Left renal cortex interstitium (tissue), 4 donors: ENCODE measurements around the gene C3. TPM values are rescaled to one million over a fixed set of nuclear protein-coding genes. Genes with fewer than 3 reads are reported as not detected.
"Not testable (repeated sequence)": the region's sequence is repeated elsewhere in the genome, so short reads cannot be mapped to it uniquely, and the experiment has no call there.

Experiments
- DNase-seq, 4 donors: peaks; one replicate each; pipeline ENCODE4 v3.0.0-alpha.2; 2013; ENCODE audit warnings: low read depth in 4 of 4, low spot score in 2 of 4, missing footprints in 1 of 4
- polyA plus RNA-seq, 4 donors: library from polyadenylated mRNA; unstranded; fragments of 120-200 nt; gene quantifications; one replicate each; pipeline ENCODE4 v1.2.1, GENCODE V29; 2013; ENCODE audit not compliant: insufficient read length in 4 of 4

The C3 gene
- polyA plus RNA-seq, 4 donors: 13.6 to 30.7 (median 22.1) TPM

GRCh38 chr19:6714749-6715555 lies 5.5 kb downstream of the C3 start:
- DNase-seq: no peak

- no peak for DNase-seq
Measured at GRCh38 chr19:6713773-6714692, 6.4 kb downstream of the C3 start.

- DNase-seq: no peak
Measured at GRCh38 chr19:6712692-6713670, 7.5 kb downstream of the C3 start.

GRCh38 chr19:6712231-6712630 lies 8.2 kb downstream of the C3 start:
- no peak for DNase-seq

- DNase-seq: no peak
Measured at GRCh38 chr19:6711605-6712004, 8.8 kb downstream of the C3 start.

- DNase-seq: no peak
Measured at GRCh38 chr19:6711078-6711361, 9.4 kb downstream of the C3 start.

- DNase-seq: no peak
Measured at GRCh38 chr19:6710273-6711077, 10.0 kb downstream of the C3 start.

- no peak for DNase-seq
Measured at GRCh38 chr19:6709549-6709948, 10.9 kb downstream of the C3 start.

GRCh38 chr19:6708913-6709312 lies 11.5 kb downstream of the C3 start:
- not testable (repeated sequence) for DNase-seq

GRCh38 chr19:6708346-6708745 lies 12.1 kb downstream of the C3 start:
- DNase-seq: no peak

GRCh38 chr19:6707658-6708018 lies 12.8 kb downstream of the C3 start:
- DNase-seq: no peak

- no peak for DNase-seq
Measured at GRCh38 chr19:6707011-6707657, 13.3 kb downstream of the C3 start.

- DNase-seq: no peak
Measured at GRCh38 chr19:6706633-6706958, 13.9 kb downstream of the C3 start.

GRCh38 chr19:6705931-6706632 lies 14.4 kb downstream of the C3 start:
- no peak for DNase-seq

- no peak for DNase-seq
Measured at GRCh38 chr19:6700586-6701316, 19.7 kb downstream of the C3 start.

- DNase-seq: no peak
Measured at GRCh38 chr19:6699935-6700334, 20.5 kb downstream of the C3 start.

GRCh38 chr19:6697291-6697690 lies 23.2 kb downstream of the C3 start:
- DNase-seq: no peak

GRCh38 chr19:6696239-6696820 lies 24.1 kb downstream of the C3 start:
- DNase-seq: no peak
